ENCODE results near the gene NEK5.

NEK5 gene

DNA sequence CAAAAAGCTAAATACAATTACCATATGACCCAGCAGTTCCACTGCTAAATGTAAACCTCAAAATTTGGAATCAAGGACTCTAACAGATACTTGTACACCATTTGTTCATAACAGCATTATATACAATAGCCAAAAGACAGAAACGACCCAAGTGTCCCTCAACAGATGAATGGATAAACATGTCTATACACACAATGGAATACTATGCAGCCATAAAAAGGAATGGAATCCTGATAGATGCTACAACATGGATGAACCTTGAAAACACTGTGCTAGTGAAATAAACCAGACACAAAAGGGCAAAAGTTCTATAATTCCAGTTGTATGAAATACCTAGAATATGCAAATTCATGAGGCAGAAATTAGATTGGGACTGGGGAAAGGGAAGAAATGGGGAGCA, 18.4 kb upstream of the NEK5 start:
- Histone ChIP-seq H3K4me3 (ENCODE audit: low read length in 2 of 2) (no peak overlapping the region), H3K9ac (ENCODE audit: low read depth in 1 of 2, low read length in 2 of 2) (no peak overlapping the region), H3K9me3 (ENCODE audit: control insufficient read depth in 2 of 2, low read length in 2 of 2) (no peaks in the 10 kb centered on the region), H3K27ac (ENCODE audit: low read depth in 2 of 2, low read length in 2 of 2) (no peak overlapping the region), H3K4me1 (ENCODE audit: control insufficient read depth in 2 of 2, insufficient read depth in 2 of 2, low read length in 2 of 2) (no peaks in the 10 kb centered on the region), H3K36me3 (ENCODE audit: control insufficient read depth in 2 of 2, insufficient read depth in 2 of 2, low read length in 2 of 2) (peaks cover 31 to 47% of the 10 kb centered on the region in 2 donors), H3K27me3 (ENCODE audit: control insufficient read depth in 2 of 2, insufficient read depth in 2 of 2, low read length in 2 of 2) (no peaks in the 10 kb centered on the region)

- no peak overlapping the region for H3K27ac ChIP-seq (ENCODE audit: low read depth in 2 of 2, low read length in 2 of 2)
- H3K4me3 ChIP-seq (ENCODE audit: low read length in 2 of 2): no peak overlapping the region
- H3K9me3 ChIP-seq (ENCODE audit: control insufficient read depth in 2 of 2, low read length in 2 of 2): no peaks in the 10 kb centered on the region
- H3K9ac ChIP-seq (ENCODE audit: low read depth in 1 of 2, low read length in 2 of 2): no peak overlapping the region
- H3K4me1 ChIP-seq (ENCODE audit: control insufficient read depth in 2 of 2, insufficient read depth in 2 of 2, low read length in 2 of 2): no peaks in the 10 kb centered on the region
- peaks cover 21 to 24% of the 10 kb centered on the region in 2 donors for H3K36me3 ChIP-seq (ENCODE audit: control insufficient read depth in 2 of 2, insufficient read depth in 2 of 2, low read length in 2 of 2)
- no peaks in the 10 kb centered on the region for H3K27me3 ChIP-seq (ENCODE audit: control insufficient read depth in 2 of 2, insufficient read depth in 2 of 2, low read length in 2 of 2)
Measured at GRCh38 chr13:52141299-52141698, 12.4 kb upstream of the NEK5 start.

DNA sequence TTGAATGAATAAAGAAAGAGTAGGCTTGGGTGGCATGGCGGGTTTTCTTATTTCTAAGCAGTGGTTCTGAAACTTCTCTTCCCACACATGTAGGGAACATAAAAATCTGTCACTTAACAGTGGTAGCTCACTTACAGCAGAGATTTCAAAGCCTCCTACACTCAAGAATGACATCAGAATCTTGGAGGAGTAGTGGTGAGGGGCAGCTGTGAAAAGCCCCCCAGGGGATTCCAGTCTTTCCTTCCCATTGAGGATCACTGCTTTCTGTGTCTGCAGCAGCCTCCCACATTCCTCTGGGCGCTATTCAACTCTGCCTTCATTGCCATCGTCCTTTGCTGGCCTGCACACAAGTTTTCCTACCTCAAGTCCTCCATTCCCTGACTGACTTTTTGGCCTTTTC, 8.6 kb upstream of the NEK5 start:
- no peaks in the 10 kb centered on the region for H3K4me1 ChIP-seq (ENCODE audit: control insufficient read depth in 2 of 2, insufficient read depth in 2 of 2, low read length in 2 of 2)
- peaks cover 34 to 46% of the 10 kb centered on the region in 2 donors for H3K36me3 ChIP-seq (ENCODE audit: control insufficient read depth in 2 of 2, insufficient read depth in 2 of 2, low read length in 2 of 2)

DNA sequence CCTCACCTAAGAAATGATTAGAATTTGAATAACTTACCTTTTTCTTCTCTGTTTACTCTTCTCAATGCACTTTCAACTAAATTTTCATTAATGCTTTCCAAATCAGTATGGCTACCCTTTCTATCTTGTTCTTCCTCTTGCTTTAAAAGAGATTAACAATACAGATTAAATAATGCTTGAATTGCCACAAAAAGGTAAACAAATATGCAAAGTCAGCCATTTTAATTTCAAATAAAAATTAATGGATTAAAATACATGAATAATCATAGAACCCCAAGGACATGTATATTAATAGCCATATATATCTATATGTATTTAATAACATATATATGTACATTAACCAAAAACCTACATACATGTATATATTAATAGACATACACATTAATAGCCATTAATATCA, 7.9 kb upstream of the NEK5 start:
- no peaks in the 10 kb centered on the region for H3K4me1 ChIP-seq (ENCODE audit: control insufficient read depth in 2 of 2, insufficient read depth in 2 of 2, low read length in 2 of 2)
- no peaks in the 10 kb centered on the region for H3K9me3 ChIP-seq (ENCODE audit: control insufficient read depth in 2 of 2, low read length in 2 of 2)
- no peak overlapping the region for H3K27ac ChIP-seq (ENCODE audit: low read depth in 2 of 2, low read length in 2 of 2)
- peaks cover 40 to 52% of the 10 kb centered on the region in 2 donors for H3K36me3 ChIP-seq (ENCODE audit: control insufficient read depth in 2 of 2, insufficient read depth in 2 of 2, low read length in 2 of 2)
- H3K27me3 ChIP-seq (ENCODE audit: control insufficient read depth in 2 of 2, insufficient read depth in 2 of 2, low read length in 2 of 2): no peaks in the 10 kb centered on the region
- no peak overlapping the region for H3K9ac ChIP-seq (ENCODE audit: low read depth in 1 of 2, low read length in 2 of 2)
- no peak overlapping the region for H3K4me3 ChIP-seq (ENCODE audit: low read length in 2 of 2)

More for the DNA sequence above, 8.6 kb upstream of the NEK5 start:
- no peak overlapping the region for H3K9ac ChIP-seq (ENCODE audit: low read depth in 1 of 2, low read length in 2 of 2)
- no peak overlapping the region for H3K4me3 ChIP-seq (ENCODE audit: low read length in 2 of 2)
- no peaks in the 10 kb centered on the region for H3K9me3 ChIP-seq (ENCODE audit: control insufficient read depth in 2 of 2, low read length in 2 of 2)
- H3K27me3 ChIP-seq (ENCODE audit: control insufficient read depth in 2 of 2, insufficient read depth in 2 of 2, low read length in 2 of 2): no peaks in the 10 kb centered on the region
- H3K27ac ChIP-seq (ENCODE audit: low read depth in 2 of 2, low read length in 2 of 2): no peak overlapping the region

- Histone ChIP-seq H3K4me1 (ENCODE audit: control insufficient read depth in 2 of 2, insufficient read depth in 2 of 2, low read length in 2 of 2) (peaks cover 7 to 10% of the 10 kb centered on the region in 2 donors), H3K9ac (ENCODE audit: low read depth in 1 of 2, low read length in 2 of 2) (no peak overlapping the region), H3K27ac (ENCODE audit: low read depth in 2 of 2, low read length in 2 of 2) (no peak overlapping the region), H3K27me3 (ENCODE audit: control insufficient read depth in 2 of 2, insufficient read depth in 2 of 2, low read length in 2 of 2) (no peaks in the 10 kb centered on the region), H3K9me3 (ENCODE audit: control insufficient read depth in 2 of 2, low read length in 2 of 2) (no peaks in the 10 kb centered on the region), H3K36me3 (ENCODE audit: control insufficient read depth in 2 of 2, insufficient read depth in 2 of 2, low read length in 2 of 2) (peaks cover 34 to 41% of the 10 kb centered on the region in 2 donors), H3K4me3 (ENCODE audit: low read length in 2 of 2) (no peak overlapping the region)
Measured at GRCh38 chr13:52130641-52131040, 1.8 kb upstream of the NEK5 start.

DNA sequence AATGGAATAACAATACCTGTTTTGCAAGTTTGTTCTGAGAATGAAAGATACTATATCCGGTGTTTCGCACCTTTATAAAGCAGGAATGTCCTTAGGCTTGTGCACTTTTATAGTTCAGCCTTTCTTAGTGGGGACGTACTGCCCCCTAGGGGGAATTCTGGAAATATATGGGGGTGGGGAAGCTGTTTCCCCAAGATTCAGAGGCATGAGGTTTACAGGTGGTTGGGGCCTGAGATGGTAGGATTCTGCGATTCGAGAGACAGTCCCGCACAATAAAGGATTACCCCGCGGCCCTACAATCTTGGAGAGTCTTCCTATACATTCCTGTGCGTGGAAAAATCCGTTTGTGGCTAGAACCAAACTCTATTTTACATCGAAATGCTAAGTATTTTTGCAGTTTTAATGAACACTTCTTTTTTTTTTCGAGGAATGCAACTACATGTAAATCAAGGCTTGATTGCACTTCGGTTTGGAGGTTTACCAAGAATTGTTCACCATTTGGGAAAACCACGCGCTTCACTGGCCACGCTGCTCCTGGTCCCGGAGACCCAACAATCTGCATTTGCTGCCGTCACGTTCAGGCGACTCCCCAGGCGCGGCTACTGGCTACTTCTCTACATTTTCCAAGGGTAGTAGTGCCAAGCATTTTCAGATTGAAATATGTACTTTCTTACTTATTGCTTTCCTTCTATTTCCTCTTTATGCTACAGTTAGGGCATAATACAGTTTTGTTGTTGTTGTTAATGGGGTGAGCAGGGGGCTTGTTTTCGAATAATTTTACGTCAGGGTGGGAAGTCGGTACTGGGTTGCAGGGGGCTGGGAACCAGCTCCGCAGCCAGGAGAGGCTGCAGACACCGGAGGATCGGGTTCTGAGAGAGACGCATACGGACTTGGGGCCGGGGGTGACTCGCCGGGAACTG, 830 bp downstream of the NEK5 start:
- Histone ChIP-seq H3K27me3 (ENCODE audit: control insufficient read depth in 2 of 2, insufficient read depth in 2 of 2, low read length in 2 of 2) (no peaks in the 10 kb centered on the region), H3K9me3 (ENCODE audit: control insufficient read depth in 2 of 2, low read length in 2 of 2) (no peaks in the 10 kb centered on the region), H3K9ac (ENCODE audit: low read depth in 1 of 2, low read length in 2 of 2) (peak overlapping the region; percentile 58 to 61), H3K27ac (ENCODE audit: low read depth in 2 of 2, low read length in 2 of 2) (no peak overlapping the region), H3K4me1 (ENCODE audit: control insufficient read depth in 2 of 2, insufficient read depth in 2 of 2, low read length in 2 of 2) (peaks cover 7 to 10% of the 10 kb centered on the region in 2 donors), H3K4me3 (ENCODE audit: low read length in 2 of 2) (peak overlapping the region; percentile 61 to 74), H3K36me3 (ENCODE audit: control insufficient read depth in 2 of 2, insufficient read depth in 2 of 2, low read length in 2 of 2) (peaks cover 19 to 20% of the 10 kb centered on the region in 2 donors)

DNA sequence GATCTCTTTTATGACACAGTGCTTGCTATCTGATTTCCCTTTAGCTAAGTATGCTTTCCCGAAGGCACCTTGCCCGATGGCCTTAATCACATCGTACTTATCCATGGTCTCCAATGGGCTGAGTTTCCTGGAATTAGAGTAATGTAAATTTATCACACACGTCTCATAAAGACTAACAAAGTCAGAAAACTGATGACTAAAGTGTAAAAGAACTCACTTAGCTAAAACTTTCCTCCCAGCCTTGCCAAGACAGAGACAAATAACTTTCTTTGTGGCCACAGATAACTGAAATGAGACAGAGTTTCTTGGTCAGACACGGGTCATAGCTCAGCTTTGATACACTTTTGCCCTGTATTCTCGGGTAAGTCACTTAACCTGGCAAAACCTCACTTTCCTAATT, 1.5 kb downstream of the NEK5 start:
- Histone ChIP-seq H3K9me3 (ENCODE audit: control insufficient read depth in 2 of 2, low read length in 2 of 2) (no peaks in the 10 kb centered on the region), H3K4me1 (ENCODE audit: control insufficient read depth in 2 of 2, insufficient read depth in 2 of 2, low read length in 2 of 2) (peaks cover 7 to 10% of the 10 kb centered on the region in 2 donors), H3K4me3 (ENCODE audit: low read length in 2 of 2) (no peak overlapping the region), H3K27ac (ENCODE audit: low read depth in 2 of 2, low read length in 2 of 2) (no peak overlapping the region), H3K9ac (ENCODE audit: low read depth in 1 of 2, low read length in 2 of 2) (no peak overlapping the region), H3K27me3 (ENCODE audit: control insufficient read depth in 2 of 2, insufficient read depth in 2 of 2, low read length in 2 of 2) (no peaks in the 10 kb centered on the region), H3K36me3 (ENCODE audit: control insufficient read depth in 2 of 2, insufficient read depth in 2 of 2, low read length in 2 of 2) (peaks cover 13 to 14% of the 10 kb centered on the region in 2 donors)

DNA sequence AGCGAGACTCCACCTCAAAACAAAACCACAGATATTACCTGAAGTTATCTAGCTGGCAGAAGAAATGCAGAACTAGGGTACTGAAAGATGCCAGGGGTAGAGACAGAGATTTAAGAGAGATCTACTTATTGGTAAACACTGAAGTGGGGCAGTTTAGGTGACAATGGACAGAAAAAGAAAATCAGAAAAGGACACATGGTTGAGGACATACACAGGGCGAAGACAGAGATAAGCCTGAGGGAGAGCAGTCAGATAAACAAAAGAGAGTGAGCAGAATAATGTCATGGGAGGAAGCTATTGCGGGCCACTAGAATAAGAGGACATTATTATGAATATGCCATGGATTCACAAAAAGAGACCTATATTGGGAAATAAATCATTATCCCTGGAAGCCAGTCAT, 3.3 kb downstream of the NEK5 start:
- Histone ChIP-seq H3K36me3 (ENCODE audit: control insufficient read depth in 2 of 2, insufficient read depth in 2 of 2, low read length in 2 of 2) (no peaks in the 10 kb centered on the region), H3K9ac (ENCODE audit: low read depth in 1 of 2, low read length in 2 of 2) (no peak overlapping the region)

GRCh38 chr13:52118595-52118994, 10.3 kb downstream of the NEK5 start:
- Histone ChIP-seq H3K27me3 (ENCODE audit: control insufficient read depth in 2 of 2, insufficient read depth in 2 of 2, low read length in 2 of 2) (no peaks in the 10 kb centered on the region), H3K4me3 (ENCODE audit: low read length in 2 of 2) (no peak overlapping the region), H3K9ac (ENCODE audit: low read depth in 1 of 2, low read length in 2 of 2) (no peak overlapping the region), H3K9me3 (ENCODE audit: control insufficient read depth in 2 of 2, low read length in 2 of 2) (no peaks in the 10 kb centered on the region), H3K27ac (ENCODE audit: low read depth in 2 of 2, low read length in 2 of 2) (no peak overlapping the region), H3K4me1 (ENCODE audit: control insufficient read depth in 2 of 2, insufficient read depth in 2 of 2, low read length in 2 of 2) (no peaks in the 10 kb centered on the region), H3K36me3 (ENCODE audit: control insufficient read depth in 2 of 2, insufficient read depth in 2 of 2, low read length in 2 of 2) (no peaks in the 10 kb centered on the region)

More for the DNA sequence above, 3.3 kb downstream of the NEK5 start:
- Histone ChIP-seq H3K27ac (ENCODE audit: low read depth in 2 of 2, low read length in 2 of 2) (no peak overlapping the region), H3K4me3 (ENCODE audit: low read length in 2 of 2) (no peak overlapping the region), H3K4me1 (ENCODE audit: control insufficient read depth in 2 of 2, insufficient read depth in 2 of 2, low read length in 2 of 2) (peaks cover 7 to 10% of the 10 kb centered on the region in 2 donors), H3K9me3 (ENCODE audit: control insufficient read depth in 2 of 2, low read length in 2 of 2) (no peaks in the 10 kb centered on the region), H3K27me3 (ENCODE audit: control insufficient read depth in 2 of 2, insufficient read depth in 2 of 2, low read length in 2 of 2) (no peaks in the 10 kb centered on the region)

GRCh38 chr13:52118095-52118494, 10.8 kb downstream of the NEK5 start:
- no peak overlapping the region for H3K27ac ChIP-seq (ENCODE audit: low read depth in 2 of 2, low read length in 2 of 2)
- H3K36me3 ChIP-seq (ENCODE audit: control insufficient read depth in 2 of 2, insufficient read depth in 2 of 2, low read length in 2 of 2): no peaks in the 10 kb centered on the region
- no peak overlapping the region for H3K9ac ChIP-seq (ENCODE audit: low read depth in 1 of 2, low read length in 2 of 2)
- H3K4me3 ChIP-seq (ENCODE audit: low read length in 2 of 2): no peak overlapping the region
- H3K27me3 ChIP-seq (ENCODE audit: control insufficient read depth in 2 of 2, insufficient read depth in 2 of 2, low read length in 2 of 2): no peaks in the 10 kb centered on the region
- no peaks in the 10 kb centered on the region for H3K4me1 ChIP-seq (ENCODE audit: control insufficient read depth in 2 of 2, insufficient read depth in 2 of 2, low read length in 2 of 2)
- H3K9me3 ChIP-seq (ENCODE audit: control insufficient read depth in 2 of 2, low read length in 2 of 2): no peaks in the 10 kb centered on the region
